ENCODE measurements around the gene SEPSECS. TPM values are rescaled to one million over a fixed set of nuclear protein-coding genes. Genes with fewer than 3 reads are reported as not detected.

Gene SEPSECS
- total RNA-seq, 2 donors from 2014 or later, result 13.1 to 16.3 TPM

- DNase-seq, result no peak
- TF ChIP-seq CTCF (IDR thresholded peaks at IDR 0.05), result no peak
- H3K9ac ChIP-seq (ENCODE audit: low read depth in 2 of 2, low read length in 2 of 2), result no peak overlapping the region
- H3K9me3 ChIP-seq, result no peaks in the 10 kb centered on the region
- no peaks in the 10 kb centered on the region for H3K36me3 ChIP-seq
- H3K27ac ChIP-seq, result no peak overlapping the region
- H3K4me3 ChIP-seq, result no peak overlapping the region
- no peaks in the 10 kb centered on the region for H3K27me3 ChIP-seq
- intact Hi-C loops (cut with DNase I), result no loop called here
- H3K4me1 ChIP-seq, result peaks cover 5% of the 10 kb centered on the region
These were observed 78.3 kb downstream of the SEPSECS start for GRCh38 chr4:25081866-25082471.

GRCh38 chr4:25080571-25080970 lies 79.7 kb downstream of the SEPSECS start:
- DNase-seq, result no peak
- no peak overlapping the region for H3K4me3 ChIP-seq
- no peak for TF ChIP-seq CTCF (IDR thresholded peaks at IDR 0.05)
- no peak overlapping the region for H3K9ac ChIP-seq (ENCODE audit: low read depth in 2 of 2, low read length in 2 of 2)
- H3K4me1 ChIP-seq, result peaks cover 5% of the 10 kb centered on the region
- no peaks in the 10 kb centered on the region for H3K27me3 ChIP-seq
- H3K27ac ChIP-seq, result no peak overlapping the region
- intact Hi-C loops (cut with DNase I), result no loop called here
- H3K9me3 ChIP-seq, result no peaks in the 10 kb centered on the region
- H3K36me3 ChIP-seq, result no peaks in the 10 kb centered on the region

GRCh38 chr4:25078523-25078922 lies 81.7 kb downstream of the SEPSECS start:
- H3K4me3 ChIP-seq, result no peak overlapping the region
- H3K27me3 ChIP-seq, result no peaks in the 10 kb centered on the region
- peaks cover 5% of the 10 kb centered on the region for H3K4me1 ChIP-seq
- no peak for DNase-seq
- TF ChIP-seq CTCF (IDR thresholded peaks at IDR 0.05), result no peak
- H3K9me3 ChIP-seq, result no peaks in the 10 kb centered on the region
- H3K27ac ChIP-seq, result no peak overlapping the region
- H3K9ac ChIP-seq (ENCODE audit: low read depth in 2 of 2, low read length in 2 of 2), result no peak overlapping the region
- H3K36me3 ChIP-seq, result no peaks in the 10 kb centered on the region
- intact Hi-C loops (cut with DNase I), result no loop called here

- H3K27me3 ChIP-seq, result no peaks in the 10 kb centered on the region
- H3K9ac ChIP-seq (ENCODE audit: low read depth in 2 of 2, low read length in 2 of 2), result no peak overlapping the region
- intact Hi-C loops (cut with DNase I), result no loop called here
- no peaks in the 10 kb centered on the region for H3K9me3 ChIP-seq
- no peak overlapping the region for H3K27ac ChIP-seq
- no peak for DNase-seq
- no peak for TF ChIP-seq CTCF (IDR thresholded peaks at IDR 0.05)
- H3K4me1 ChIP-seq, result peaks cover 5% of the 10 kb centered on the region
- no peaks in the 10 kb centered on the region for H3K36me3 ChIP-seq
- no peak overlapping the region for H3K4me3 ChIP-seq
These were observed 83.4 kb downstream of the SEPSECS start for GRCh38 chr4:25076625-25077398.

- DNase-seq, result no peak
- no peak for TF ChIP-seq CTCF (IDR thresholded peaks at IDR 0.05)
- Histone ChIP-seq H3K9ac (ENCODE audit: low read depth in 2 of 2, low read length in 2 of 2) (no peak overlapping the region), H3K4me1 (peaks cover 5% of the 10 kb centered on the region), H3K27me3 (no peaks in the 10 kb centered on the region), H3K9me3 (no peaks in the 10 kb centered on the region), H3K4me3 (no peak overlapping the region), H3K27ac (no peak overlapping the region), H3K36me3 (no peaks in the 10 kb centered on the region)
- intact Hi-C loops (cut with DNase I), result no loop called here
These were observed 84.4 kb downstream of the SEPSECS start for GRCh38 chr4:25075851-25076250.

Measured in colonic mucosa (tissue), 4 donors.